Chondrocyte (in vitro differentiated cells): ENCODE measurements around the gene ENO2. TPM values are rescaled to one million over a fixed set of nuclear protein-coding genes. Genes with fewer than 3 reads are reported as not detected.

Experiments used
- DNase-seq: peaks from one replicate; pipeline ENCODE4 v3.0.0; 2021; ENCODE audit warnings: mixed read lengths, low spot score
- H3K27ac Mint-ChIP-seq: one replicate; pipeline ENCODE4 v1.8.0; 2021; ENCODE audit warnings: mild to moderate bottlenecking, moderate library complexity, mixed read lengths; ENCODE audit not compliant: unreplicated experiment
- H3K27me3 Mint-ChIP-seq: 2 replicates; pipeline ENCODE4 v1.8.0; 2021; ENCODE audit warnings: low read depth, mixed read lengths
- H3K36me3 Mint-ChIP-seq: 2 replicates; pipeline ENCODE4 v1.8.0; 2021; ENCODE audit warnings: low read depth, mixed read lengths
- H3K4me1 Mint-ChIP-seq: 2 replicates; pipeline ENCODE4 v1.8.0; 2021; ENCODE audit warnings: low read depth, mild to moderate bottlenecking, mixed read lengths
- H3K4me3 Mint-ChIP-seq: one replicate; pipeline ENCODE4 v1.8.0; 2021; ENCODE audit warnings: mild to moderate bottlenecking, moderate library complexity, mixed read lengths; ENCODE audit not compliant: unreplicated experiment
- H3K9me3 Mint-ChIP-seq: 2 replicates; pipeline ENCODE4 v1.8.0; 2021; ENCODE audit warnings: low read depth, mixed read lengths
- total RNA-seq: library from RNA; stranded (reverse); gene quantifications from 3 replicates; pipeline ENCODE4 v1.2.1, GENCODE V29; 2021
- TF ChIP-seq, protein P1 (sequence below): fragments of 200-600 bp; sonication (generic); IDR thresholded peaks from 2 replicates; pipeline ENCODE4 v1.5.0; 2021; ENCODE audit warnings: antibody characterized with exemption, mild to moderate bottlenecking, moderate library complexity

Gene ENO2
- total RNA-seq, 1 donor from 2014 or later = 58.6 TPM

DNA sequence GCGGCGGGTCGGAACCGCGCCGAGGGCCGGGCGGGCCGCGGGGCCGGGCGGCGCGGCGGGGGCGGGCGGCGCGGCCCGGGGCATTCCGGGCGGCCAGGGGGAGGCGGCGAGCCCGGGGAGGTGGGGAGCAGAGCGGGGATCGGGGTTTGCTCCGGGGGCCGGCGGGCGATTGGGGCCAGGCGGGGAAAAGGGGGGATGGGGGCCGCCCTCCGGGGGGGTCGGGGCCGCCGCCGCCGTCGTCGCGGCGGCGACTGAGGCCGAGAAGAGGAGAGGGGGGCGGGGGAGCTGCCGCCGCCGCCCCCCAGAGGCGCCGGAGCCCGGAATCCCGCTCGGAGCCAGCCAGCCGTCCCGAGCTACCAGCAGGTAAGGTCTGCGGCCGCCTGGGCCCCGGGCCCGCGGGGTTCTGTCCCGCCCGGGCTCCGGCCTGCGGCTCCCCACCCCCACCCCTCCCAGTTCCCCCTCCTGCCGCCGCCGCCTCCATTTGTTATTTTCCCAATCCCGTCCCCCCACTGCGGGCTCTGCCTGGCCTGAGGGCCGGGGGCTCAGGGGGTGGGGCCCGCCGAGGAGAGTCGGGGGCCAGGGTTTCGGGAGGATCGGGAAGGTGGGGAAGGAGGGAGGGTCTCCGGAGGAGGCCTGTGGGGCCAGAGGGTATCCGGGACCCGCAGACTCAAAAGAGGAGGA, 13.8 kb downstream of the ENO2 start:
- TF ChIP-seq, protein P1, sequence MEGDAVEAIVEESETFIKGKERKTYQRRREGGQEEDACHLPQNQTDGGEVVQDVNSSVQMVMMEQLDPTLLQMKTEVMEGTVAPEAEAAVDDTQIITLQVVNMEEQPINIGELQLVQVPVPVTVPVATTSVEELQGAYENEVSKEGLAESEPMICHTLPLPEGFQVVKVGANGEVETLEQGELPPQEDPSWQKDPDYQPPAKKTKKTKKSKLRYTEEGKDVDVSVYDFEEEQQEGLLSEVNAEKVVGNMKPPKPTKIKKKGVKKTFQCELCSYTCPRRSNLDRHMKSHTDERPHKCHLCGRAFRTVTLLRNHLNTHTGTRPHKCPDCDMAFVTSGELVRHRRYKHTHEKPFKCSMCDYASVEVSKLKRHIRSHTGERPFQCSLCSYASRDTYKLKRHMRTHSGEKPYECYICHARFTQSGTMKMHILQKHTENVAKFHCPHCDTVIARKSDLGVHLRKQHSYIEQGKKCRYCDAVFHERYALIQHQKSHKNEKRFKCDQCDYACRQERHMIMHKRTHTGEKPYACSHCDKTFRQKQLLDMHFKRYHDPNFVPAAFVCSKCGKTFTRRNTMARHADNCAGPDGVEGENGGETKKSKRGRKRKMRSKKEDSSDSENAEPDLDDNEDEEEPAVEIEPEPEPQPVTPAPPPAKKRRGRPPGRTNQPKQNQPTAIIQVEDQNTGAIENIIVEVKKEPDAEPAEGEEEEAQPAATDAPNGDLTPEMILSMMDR = no peak
- Mint-ChIP-seq H3K4me1 (peaks cover 74% of the 10 kb centered on the region), H3K4me3 (peak overlapping the region; percentile 96), H3K9me3 (no peaks in the 10 kb centered on the region), H3K27me3 (no peaks in the 10 kb centered on the region), H3K36me3 (peaks cover 3% of the 10 kb centered on the region), H3K27ac (peak overlapping the region; percentile 90)
- no peak for DNase-seq

DNA sequence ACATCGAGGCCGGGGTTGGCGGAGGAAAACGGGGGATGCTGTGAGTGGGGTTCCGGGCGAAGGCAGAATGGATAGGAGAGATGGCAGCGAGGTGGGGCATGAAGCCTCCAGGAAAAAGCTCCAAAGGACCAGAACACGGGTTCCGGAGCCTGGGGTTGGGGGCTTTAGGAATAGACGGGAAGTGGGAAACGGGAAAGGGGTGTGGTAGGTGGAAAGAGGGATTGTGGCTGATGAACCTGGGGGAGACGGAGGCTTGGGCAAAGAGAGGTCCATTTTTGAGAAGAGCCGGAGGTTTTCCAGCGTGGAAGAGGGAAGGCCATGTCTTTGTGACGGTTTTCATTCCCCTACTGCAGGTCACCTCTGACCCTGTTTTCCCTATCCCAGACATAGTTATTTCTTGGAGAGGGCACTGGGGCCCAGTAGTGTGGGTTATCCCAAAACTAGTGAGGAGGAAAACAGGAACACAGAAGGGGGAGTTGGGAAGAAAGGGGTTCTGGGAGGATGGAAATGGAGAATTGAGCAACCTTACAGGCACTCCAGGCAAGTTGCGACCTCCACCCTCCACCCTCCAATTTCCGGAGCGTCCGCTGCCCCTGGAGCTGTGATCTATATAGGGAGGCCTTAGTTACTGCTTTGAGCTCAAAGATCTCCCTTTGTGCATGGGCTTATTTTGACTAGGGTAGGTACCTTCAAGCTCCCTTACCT, 14.5 kb downstream of the ENO2 start:
- Mint-ChIP-seq H3K27ac (peak overlapping the region; percentile 90), H3K27me3 (no peaks in the 10 kb centered on the region), H3K36me3 (peaks cover 5% of the 10 kb centered on the region), H3K9me3 (no peaks in the 10 kb centered on the region), H3K4me3 (peak overlapping the region; percentile 96), H3K4me1 (peaks cover 80% of the 10 kb centered on the region)
- TF ChIP-seq, protein P1 = no peak
- DNase-seq = no peak

DNA sequence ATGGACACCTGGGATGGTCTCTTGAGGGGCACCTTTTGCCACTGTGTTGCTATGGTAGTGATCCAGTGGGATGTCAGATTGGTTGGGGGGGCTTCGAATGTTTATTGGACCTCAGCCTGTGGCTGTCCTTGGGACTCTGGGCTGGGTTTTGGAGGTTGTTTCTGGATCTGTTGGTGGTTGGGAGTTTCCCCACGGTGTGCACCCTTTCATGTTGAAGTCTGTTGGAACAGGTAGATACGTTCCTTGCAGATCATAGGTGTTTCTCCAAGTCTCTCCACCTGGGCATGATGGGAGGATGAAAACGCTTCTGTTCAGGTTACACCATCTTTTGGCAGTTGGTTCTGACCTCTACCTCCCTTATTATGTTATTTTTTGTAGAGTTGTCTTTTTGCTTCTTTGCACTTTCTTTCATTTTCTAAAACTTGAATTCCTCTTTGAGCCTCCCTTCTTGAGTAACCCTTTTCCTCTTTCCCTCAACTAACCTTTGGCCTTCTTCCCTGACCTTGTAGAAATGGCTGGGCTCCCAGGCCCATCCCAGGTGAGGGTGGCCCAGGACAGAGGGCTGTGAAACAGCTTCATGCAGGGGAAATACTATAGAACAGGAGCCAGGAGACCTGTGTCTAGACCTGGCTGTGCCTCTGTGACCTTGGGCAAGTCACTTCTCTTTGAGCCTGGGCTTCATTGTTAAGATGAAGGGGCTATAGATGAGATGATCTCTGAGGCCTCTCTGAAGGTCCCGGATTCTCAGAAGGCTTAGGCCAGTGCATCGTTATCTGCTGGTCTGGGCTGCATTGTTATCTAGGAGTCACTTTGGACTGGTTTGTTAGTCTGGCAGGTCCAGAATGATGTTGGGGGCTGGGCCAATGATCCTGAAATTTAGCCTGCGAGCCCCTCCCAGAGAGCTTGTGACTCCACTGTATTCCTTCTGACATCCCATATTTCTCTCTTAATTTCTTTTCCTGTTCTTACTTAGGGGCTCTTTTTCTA, 15.4 kb downstream of the ENO2 start:
- DNase-seq = no peak
- TF ChIP-seq, protein P1 = no peak
- Mint-ChIP-seq H3K27ac (peak overlapping the region; percentile 90), H3K4me1 (peaks cover 80% of the 10 kb centered on the region), H3K27me3 (no peaks in the 10 kb centered on the region), H3K36me3 (peaks cover 9% of the 10 kb centered on the region), H3K9me3 (no peaks in the 10 kb centered on the region), H3K4me3 (peak overlapping the region; percentile 96)

- Mint-ChIP-seq H3K9me3 (no peaks in the 10 kb centered on the region), H3K27ac (peak overlapping the region; percentile 71), H3K36me3 (peaks cover 24% of the 10 kb centered on the region), H3K4me1 (peaks cover 71% of the 10 kb centered on the region), H3K4me3 (no peak overlapping the region), H3K27me3 (no peaks in the 10 kb centered on the region)
- TF ChIP-seq, protein P1 = no peak
- no peak for DNase-seq
Observed at GRCh38 chr12:6932766-6933165, 18.4 kb downstream of the ENO2 start.

DNA sequence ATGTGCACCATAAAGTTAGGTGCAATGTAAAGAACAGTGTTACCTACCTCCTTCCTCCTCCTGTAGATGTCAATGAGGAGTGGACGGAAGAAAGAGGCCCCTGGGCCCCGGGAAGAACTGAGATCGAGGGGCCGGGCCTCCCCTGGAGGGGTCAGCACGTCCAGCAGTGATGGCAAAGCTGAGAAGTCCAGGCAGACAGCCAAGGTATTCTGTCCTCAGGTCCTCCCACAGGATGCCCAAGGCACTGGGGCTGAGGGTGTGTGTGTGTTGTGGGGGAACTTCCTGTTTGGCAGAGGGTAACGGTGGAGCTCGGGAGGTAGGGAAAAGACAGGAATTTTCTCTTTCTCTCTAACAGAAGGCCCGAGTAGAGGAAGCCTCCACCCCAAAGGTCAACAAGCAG, 19.7 kb downstream of the ENO2 start:
- H3K27ac Mint-ChIP-seq = peak overlapping the region; percentile 79
- H3K4me1 Mint-ChIP-seq = peaks cover 71% of the 10 kb centered on the region

More for the DNA sequence above, 19.7 kb downstream of the ENO2 start:
- no peak for DNase-seq
- TF ChIP-seq, protein P1 = no peak
- Mint-ChIP-seq H3K36me3 (peaks cover 22% of the 10 kb centered on the region), H3K27me3 (no peaks in the 10 kb centered on the region), H3K4me3 (peak overlapping the region; percentile 26), H3K9me3 (no peaks in the 10 kb centered on the region)
